Small intestine (tissue), 7 donors: ENCODE results near the gene FRMD1. TPM values are rescaled to one million over a fixed set of nuclear protein-coding genes. Genes with fewer than 3 reads are reported as not detected.

Source experiments
- DNase-seq, 2 donors: peaks; one replicate each; pipeline versions ENCODE4 v3.0.0 to v3.0.0-alpha.2; 2013
- FAIRE-seq: peaks from 2 replicates; lab custom pipeline; 2012; peaks lifted over from hg19 to GRCh38; lab: Jason Lieb, UNC
- H3K27ac ChIP-seq, 3 donors: one replicate each; pipeline ENCODE4 v1.5.1; 2013; ENCODE audit warnings: low read length in 2 of 3, mild to moderate bottlenecking in 2 of 3, control low read depth in 1 of 3, inconsistent platforms in 1 of 3, low read depth in 1 of 3, moderate library complexity in 1 of 3
- H3K27me3 ChIP-seq, 3 donors: one replicate each; pipeline ENCODE4 v1.6.1; 2013; ENCODE audit warnings: low read length in 3 of 3, inconsistent platforms in 1 of 3; ENCODE audit not compliant: control insufficient read depth in 3 of 3, insufficient read depth in 3 of 3
- H3K36me3 ChIP-seq, 3 donors: one replicate each; pipeline ENCODE4 v1.6.1; 2013; ENCODE audit warnings: low read length in 3 of 3, inconsistent platforms in 1 of 3, low read depth in 1 of 3, mild to moderate bottlenecking in 1 of 3, moderate library complexity in 1 of 3; ENCODE audit not compliant: control insufficient read depth in 3 of 3, insufficient read depth in 2 of 3
- H3K4me1 ChIP-seq, 3 donors: one replicate each; pipeline ENCODE4 v1.6.1; 2013; ENCODE audit warnings: low read length in 2 of 3, inconsistent platforms in 1 of 3, low read depth in 1 of 3, mild to moderate bottlenecking in 1 of 3, moderate library complexity in 1 of 3; ENCODE audit not compliant: control insufficient read depth in 3 of 3, insufficient read depth in 2 of 3
- H3K4me3 ChIP-seq, 3 donors: one replicate each; pipeline ENCODE4 v1.5.1; 2013; ENCODE audit warnings: low read length in 3 of 3, control low read depth in 1 of 3, inconsistent platforms in 1 of 3, low read depth in 1 of 3, mild to moderate bottlenecking in 1 of 3, moderate library complexity in 1 of 3
- H3K9me3 ChIP-seq, 2 donors: one replicate each; pipeline ENCODE4 v1.6.1; 2013; ENCODE audit warnings: low read depth in 1 of 2, low read length in 1 of 2; ENCODE audit not compliant: control insufficient read depth in 2 of 2, insufficient read depth in 1 of 2
- WGBS, 3 donors: extraction: QIAGEN DNeasy Blood & Tissue Kit; methylation state at CpG; one replicate each; pipeline ENCODE4 v1.1.7; 2013; 5-methylcytosine and 5-hydroxymethylcytosine counted together
- polyA plus RNA-seq, 4 donors: library from polyadenylated mRNA; stranded (reverse) in 3 of 4; unstranded in 1 of 4; fragments of 200-250 nt in 3 of 4; fragments of 120-200 nt in 1 of 4; gene quantifications; one replicate each; pipeline versions ENCODE4 v1.2.1 to v1.2.3, GENCODE V29; 2013
- donor health status: healthy with polysubstance abuse.
- donor health status: control.
- donor health status: control.
- donor health status: Bipolar disorder and iron deficiency.
- donor health status: healthy.

Gene FRMD1
- polyA plus RNA-seq, 4 donors = 0.15 to 11.5 (median 1.3) TPM

DNA sequence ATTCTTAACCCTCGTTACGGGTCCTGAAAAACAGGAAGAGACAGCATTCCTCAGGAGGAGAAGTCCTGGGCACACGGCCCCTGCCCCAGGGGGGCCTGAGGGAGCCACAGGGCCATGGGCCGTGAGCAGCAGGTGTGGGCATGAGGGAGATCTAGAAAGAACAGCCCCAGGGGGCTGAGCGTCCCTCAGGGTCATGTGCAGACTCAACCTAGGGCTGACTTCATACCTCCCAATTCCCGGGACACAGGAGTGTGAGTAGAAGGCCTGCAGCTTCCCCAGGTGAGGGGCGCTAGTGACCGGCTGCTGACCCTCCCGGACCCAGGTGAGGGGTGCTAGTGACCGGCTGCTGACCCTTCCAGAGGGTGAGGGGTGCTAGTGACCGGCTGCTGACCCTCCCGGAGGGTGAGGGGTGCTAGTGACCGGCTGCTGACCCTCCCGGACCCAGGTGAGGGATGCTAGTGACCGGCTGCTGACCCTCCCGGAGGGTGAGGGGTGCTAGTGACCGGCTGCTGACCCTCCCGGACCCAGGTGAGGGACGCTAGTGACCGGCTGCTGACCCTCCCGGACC lies 35.1 kb downstream of the FRMD1 start:
- no peaks in the 10 kb centered on the region for H3K27me3 ChIP-seq
- H3K4me1 ChIP-seq = no peaks in the 10 kb centered on the region
- FAIRE-seq (no peak), DNase-seq (no peak)
- WGBS, 3 donors = 90 to 93% (median 92%) methylated on average over 18 to 21 of the region's 21 CpGs
- H3K36me3 ChIP-seq = no peaks in the 10 kb centered on the region
- H3K27ac ChIP-seq = no peak overlapping the region
- peaks cover 0 to 47% of the 10 kb centered on the region in 2 donors for H3K9me3 ChIP-seq
- H3K4me3 ChIP-seq = no peak overlapping the region

DNA sequence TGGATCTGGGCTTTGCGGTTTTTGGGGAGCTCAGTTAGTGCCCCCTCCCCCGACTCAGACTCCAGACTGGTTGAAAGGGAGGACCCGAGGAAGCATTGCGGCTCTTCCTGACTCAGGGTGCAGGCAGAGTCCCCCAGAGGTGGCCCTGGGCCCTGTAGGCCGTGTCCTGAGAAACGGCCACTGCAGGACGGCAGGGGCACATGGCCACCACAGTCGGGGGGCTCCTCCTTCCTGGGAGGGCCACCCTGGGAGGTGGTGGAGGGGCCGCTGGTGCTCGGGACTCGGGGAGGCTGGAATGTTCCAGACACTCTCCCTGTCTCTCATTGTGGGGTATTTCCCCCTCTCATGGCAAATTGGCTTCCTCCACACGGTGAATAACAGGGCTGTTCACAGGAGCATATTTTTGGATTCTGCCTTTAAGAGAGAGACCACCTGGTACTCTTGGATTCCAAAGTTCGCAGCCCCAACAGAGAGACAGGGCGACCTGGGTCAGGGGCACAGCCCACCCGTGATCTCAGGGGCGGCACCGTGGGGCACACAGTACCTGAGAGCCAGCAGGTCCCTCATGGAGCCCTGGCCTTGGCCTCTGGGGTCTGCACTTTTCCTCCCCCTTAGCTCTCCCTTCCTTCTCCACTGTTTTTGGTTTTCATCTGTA lies 35.7 kb downstream of the FRMD1 start:
- no peak overlapping the region for H3K27ac ChIP-seq
- FAIRE-seq (no peak), DNase-seq (no peak)
- no peaks in the 10 kb centered on the region for H3K36me3 ChIP-seq
- WGBS, 3 donors = 86 to 95% (median 92%) methylated on average over 15 to 17 of the region's 17 CpGs
- H3K9me3 ChIP-seq = peaks cover 0 to 52% of the 10 kb centered on the region in 2 donors
- H3K4me1 ChIP-seq = no peaks in the 10 kb centered on the region
- no peaks in the 10 kb centered on the region for H3K27me3 ChIP-seq
- no peak overlapping the region for H3K4me3 ChIP-seq

GRCh38 chr6:168042426-168043192 lies 36.4 kb downstream of the FRMD1 start:
- H3K4me3 ChIP-seq = no peak overlapping the region
- no peaks in the 10 kb centered on the region for H3K27me3 ChIP-seq
- no peaks in the 10 kb centered on the region for H3K4me1 ChIP-seq
- no peak for FAIRE-seq
- H3K9me3 ChIP-seq = peaks cover 0 to 59% of the 10 kb centered on the region in 2 donors
- DNase-seq = no peak
- H3K36me3 ChIP-seq = no peaks in the 10 kb centered on the region
- WGBS, 3 donors = 92 to 93% (median 93%) methylated on average over 28 to 29 of the region's 29 CpGs
- no peak overlapping the region for H3K27ac ChIP-seq

- Histone ChIP-seq H3K36me3 (no peaks in the 10 kb centered on the region), H3K9me3 (peaks cover 0 to 63% of the 10 kb centered on the region in 2 donors), H3K4me3 (no peak overlapping the region), H3K27me3 (no peaks in the 10 kb centered on the region), H3K27ac (no peak overlapping the region), H3K4me1 (no peaks in the 10 kb centered on the region)
- DNase-seq (no peak), FAIRE-seq (no peak)
- 86 to 91% (median 91%) methylated on average over 15 of the region's 15 CpGs for WGBS, 3 donors
These were observed 37.1 kb downstream of the FRMD1 start for GRCh38 chr6:168041928-168042327.

- Histone ChIP-seq H3K4me1 (no peaks in the 10 kb centered on the region), H3K4me3 (no peak overlapping the region), H3K36me3 (no peaks in the 10 kb centered on the region), H3K27ac (no peak overlapping the region), H3K27me3 (peaks cover 0 to 2% (median 0%) of the 10 kb centered on the region in 3 donors), H3K9me3 (peaks cover 0 to 63% of the 10 kb centered on the region in 2 donors)
- WGBS, 3 donors = 91 to 94% (median 91%) methylated on average over 15 of the region's 15 CpGs
- FAIRE-seq (no peak), DNase-seq (no peak)
These were observed 38.0 kb downstream of the FRMD1 start for GRCh38 chr6:168040856-168041496.

DNA sequence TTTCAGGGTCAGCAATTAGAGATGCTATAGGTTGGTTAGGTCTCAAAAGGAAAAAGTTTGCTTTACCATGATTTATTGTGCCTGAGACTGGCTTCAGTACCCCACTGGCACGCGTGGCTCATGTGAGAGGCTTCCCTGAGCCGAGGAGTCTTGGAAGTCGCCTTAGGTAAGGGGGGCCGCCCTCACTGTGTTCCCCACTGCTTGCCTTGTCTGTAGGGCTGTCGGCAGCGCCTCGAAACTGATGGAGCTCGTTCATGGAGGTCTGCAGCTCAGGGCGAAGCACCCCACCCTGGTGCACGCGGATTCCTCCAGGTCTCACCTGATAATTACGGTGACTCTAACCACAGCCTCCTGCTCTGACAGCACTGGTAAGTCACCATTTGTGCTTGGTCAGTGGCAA lies 39.2 kb downstream of the FRMD1 start:
- peaks cover 0 to 4% (median 0%) of the 10 kb centered on the region in 3 donors for H3K4me1 ChIP-seq
- H3K4me3 ChIP-seq = no peak overlapping the region
- no peak overlapping the region for H3K27ac ChIP-seq
- 79 to 86% (median 81%) methylated on average over 13 of the region's 13 CpGs for WGBS, 3 donors
- DNase-seq = no peak
- H3K9me3 ChIP-seq = peaks cover 0 to 72% of the 10 kb centered on the region in 2 donors
- H3K27me3 ChIP-seq = peaks cover 0 to 12% (median 0%) of the 10 kb centered on the region in 3 donors
- no peak for FAIRE-seq
- no peaks in the 10 kb centered on the region for H3K36me3 ChIP-seq

GRCh38 chr6:168039301-168039700 lies 39.7 kb downstream of the FRMD1 start:
- H3K4me3 ChIP-seq = no peak overlapping the region
- H3K27ac ChIP-seq = no peak overlapping the region
- FAIRE-seq (no peak), DNase-seq (no peak)
- H3K27me3 ChIP-seq = peaks cover 0 to 12% (median 0%) of the 10 kb centered on the region in 3 donors
- 63 to 86% (median 84%) methylated on average over 4 of the region's 4 CpGs for WGBS, 3 donors
- H3K9me3 ChIP-seq = peaks cover 0 to 76% of the 10 kb centered on the region in 2 donors
- H3K4me1 ChIP-seq = peaks cover 0 to 4% (median 0%) of the 10 kb centered on the region in 3 donors
- no peaks in the 10 kb centered on the region for H3K36me3 ChIP-seq

DNA sequence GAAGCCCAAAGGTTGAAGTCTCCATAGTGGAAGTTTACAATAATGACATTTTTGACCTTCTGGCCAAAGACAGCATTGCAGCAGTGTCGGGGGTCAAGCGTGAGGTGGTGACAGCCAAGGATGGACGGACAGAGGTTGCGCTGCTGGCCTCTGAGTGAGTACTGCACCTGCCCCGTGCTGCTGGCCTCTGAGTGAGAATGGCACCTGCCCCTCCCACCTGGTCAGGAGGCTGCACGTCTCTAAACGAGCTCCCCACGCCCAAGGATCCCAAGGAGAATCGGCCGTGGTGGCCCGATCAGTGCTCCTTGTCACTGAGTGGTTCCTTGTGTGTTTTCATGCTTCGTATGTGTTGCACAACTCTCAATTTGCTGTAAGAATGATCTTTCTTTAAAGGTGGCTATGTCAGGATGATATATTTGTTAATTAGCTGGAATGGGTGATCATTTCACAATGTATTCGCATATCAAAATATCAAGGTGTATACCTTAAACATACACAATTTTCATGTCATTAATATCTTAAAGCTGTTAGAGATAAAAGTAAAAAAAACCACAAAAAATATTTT lies 40.4 kb downstream of the FRMD1 start:
- 89 to 93% (median 89%) methylated on average over 13 of the region's 13 CpGs for WGBS, 3 donors
- no peak overlapping the region for H3K4me3 ChIP-seq
- peaks cover 0 to 77% of the 10 kb centered on the region in 2 donors for H3K9me3 ChIP-seq
- no peak for DNase-seq
- peaks cover 0 to 4% (median 0%) of the 10 kb centered on the region in 3 donors for H3K4me1 ChIP-seq
- H3K27me3 ChIP-seq = peaks cover 0 to 12% (median 0%) of the 10 kb centered on the region in 3 donors
- H3K36me3 ChIP-seq = no peaks in the 10 kb centered on the region
- no peak for FAIRE-seq
- no peak overlapping the region for H3K27ac ChIP-seq
